ENCODE results near the gene INTS1. TPM values are rescaled to one million over a fixed set of nuclear protein-coding genes. Genes with fewer than 3 reads are reported as not detected.

INTS1 gene
- total and polyA plus RNA-seq, 2 of the 4 experiments (the other 2 are of a cell fraction): 9.3 to 40.1 TPM

DNA sequence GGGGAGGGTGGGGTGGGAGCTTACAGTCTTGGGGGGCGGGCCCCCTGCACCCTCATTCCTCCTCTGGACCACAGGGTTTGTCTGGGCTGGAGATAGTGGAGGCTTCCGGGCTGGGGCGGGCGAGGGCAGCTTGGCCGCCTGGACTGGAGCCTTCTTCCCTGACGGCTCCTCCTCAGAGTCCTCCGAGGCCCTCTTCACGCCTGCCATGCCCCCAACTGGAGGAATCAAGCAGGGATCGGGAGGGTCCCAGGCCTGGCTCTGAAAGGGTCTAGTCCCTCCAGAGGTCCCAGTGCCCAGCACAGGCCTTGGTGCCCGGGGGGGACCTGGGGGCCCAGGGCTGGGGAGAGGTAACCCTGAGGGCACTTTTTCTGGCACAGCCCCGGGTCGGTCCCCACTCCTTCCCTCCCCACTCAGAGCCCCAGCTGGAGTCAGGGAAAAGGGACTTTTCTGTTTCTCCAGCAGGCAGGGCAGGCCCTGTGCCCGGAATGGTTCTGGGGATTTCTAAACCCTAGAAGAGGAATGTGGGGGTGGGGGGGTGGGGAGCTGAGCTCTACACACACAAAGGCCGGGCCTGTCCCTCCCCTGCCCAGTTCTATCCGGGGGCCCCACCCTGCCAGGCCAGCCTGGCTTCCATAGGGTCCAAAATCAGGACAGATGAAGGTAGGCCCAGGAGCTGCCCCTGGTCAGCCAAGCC, 56.5 kb downstream of the INTS1 start:
- Histone ChIP-seq H2AK5ac (ENCODE audit: low read depth, low read length) (no peak overlapping the region), H4K20me1 (ENCODE audit: insufficient read depth, low read length) (peaks cover 4% of the 10 kb centered on the region; the same call in 1 of the 2 replicates), H3K4me3 (ENCODE audit: insufficient read depth, low read depth, low read length) (no peak overlapping the region), H3K4me2 (ENCODE audit: low read depth, low read length) (no peak overlapping the region; the same call in 1 of the 2 replicates), H2BK120ac (ENCODE audit: low read depth, low read length) (no peak overlapping the region), H3K27ac (ENCODE audit: insufficient read depth, low read length) (peak overlapping the region; percentile 87), H3K9me3 (ENCODE audit: control insufficient read depth, insufficient read depth, low read length) (no peaks in the 10 kb centered on the region), H3K23ac (ENCODE audit: low read depth, low read length) (no peak overlapping the region), H2AFZ (replicated peaks; ENCODE audit: low read length, poor library complexity) (no peak overlapping the region), H3K79me1 (ENCODE audit: low read depth in 1 of 2, low read length in 2 of 2) (peaks cover 0 to 20% of the 10 kb centered on the region in 2 experiments; a peak in 3 of 4 replicates), H2BK20ac (ENCODE audit: low read depth, low read length) (no peak overlapping the region), H3K4me1 (ENCODE audit: control insufficient read depth, insufficient read depth, low read length) (peaks cover 17% of the 10 kb centered on the region), H3K18ac (ENCODE audit: low read depth, low read length) (peak overlapping the region; percentile 33; the same call in 1 of the 2 replicates), H3K9ac (ENCODE audit: low read depth, low read length) (peak overlapping the region; percentile 38; the same call in 1 of the 2 replicates), H2BK15ac (ENCODE audit: low read depth, low read length) (no peak overlapping the region), H4K8ac (ENCODE audit: low read depth in 2 of 2, low read length in 2 of 2) (0 out of 4 replicates have a peak overlapping the region, but pooled peaks of 1 of the 2 experiments have one; percentile 16), H2BK5ac (ENCODE audit: low read depth, low read length, poor library complexity, severe bottlenecking) (peak overlapping the region; percentile 29), H3K27me3 (ENCODE audit: control insufficient read depth, insufficient read depth, low read length) (no peaks in the 10 kb centered on the region), H2AK9ac (replicated peaks; ENCODE audit: low read depth, low read length, poor library complexity) (peak overlapping the region; percentile 82), H3K9me1 (ENCODE audit: insufficient read depth, low read length) (no peaks in the 10 kb centered on the region), H3K4ac (ENCODE audit: low read depth, low read length) (no peak overlapping the region), H3K36me3 (ENCODE audit: control insufficient read depth, insufficient read depth, low read length) (peaks cover 13% of the 10 kb centered on the region; the same call in 1 of the 2 replicates), H4K5ac (ENCODE audit: low read depth, low read length) (peak overlapping the region; percentile 93), H3K14ac (replicated peaks; ENCODE audit: low read depth, low read length) (no peak overlapping the region), H4K91ac (ENCODE audit: insufficient read depth, low read depth, low read length) (no peak overlapping the region), H3K56ac (ENCODE audit: extremely low read depth, insufficient read depth, low read length) (no peak overlapping the region)
- 75% methylated on average over 6 of the region's 15 CpGs; no CpG with 5 or more reads in 1 of the 2 experiments for WGBS, 2 experiments (ENCODE audit: extremely low coverage in 2 of 2, insufficient read length in 1 of 2)
- DNase-seq (peak; percentile 50), ATAC-seq (ENCODE audit: low read depth) (peak; percentile 77)
- TF ChIP-seq FOS (IDR thresholded peaks at IDR 0.05; ENCODE audit: low read depth, low read length) (no peak), MAZ (IDR thresholded peaks at IDR 0.05; ENCODE audit: borderline replicate concordance, low read depth, low read length) (peak; percentile 49; the same call in 1 of the 2 replicates), RFX5 (IDR thresholded peaks at IDR 0.05; ENCODE audit: low read depth, low read length) (no peak)
- dilution Hi-C loops (cut with HindIII; ENCODE audit: low sequenced_read_pairs, unreplicated experiment) (no loop called here), in situ Hi-C loops (cut with MboI; ENCODE audit: low sequenced_read_pairs) (no loop called here), intact Hi-C loops (cut with micrococcal nuclease) (no loop called here)
- CTCF ChIA-PET: no interaction called here
- no TSS peak for BruUV-seq (replicated peaks)
- POLR2A ChIA-PET (ENCODE audit: unreplicated experiment): no interaction called here

All from IMR-90 (cell line).